GM12892 (cell line): ENCODE results near the gene TRPC4AP.

ENCODE experiments used
- POLR2A ChIP-seq: IDR thresholded peaks from 2 replicates; pipeline ENCODE4 v1.6.1; 2011; ENCODE audit warnings: low read depth, low read length, control low read depth
- POLR2AphosphoS5 ChIP-seq: IDR thresholded peaks from 2 replicates; pipeline ENCODE4 v1.6.1; 2011; ENCODE audit warnings: low read depth, low read length, control low read depth
- TAF1 ChIP-seq: IDR thresholded peaks from 2 replicates; pipeline ENCODE4 v1.6.1; 2011; ENCODE audit warnings: low read depth, mild to moderate bottlenecking, control low read depth, low read length, borderline replicate concordance

GRCh38 chr20:34999782-35000181, 92.8 kb downstream of the TRPC4AP start:
- no peak for TF ChIP-seq POLR2A
- no peak for TF ChIP-seq POLR2AphosphoS5
- no peak for TF ChIP-seq TAF1
